AG09319 (cell line): Measurements from ENCODE around the gene GRB14.

Experiments
- DNase-seq: peaks from one replicate; pipeline ENCODE4 v3.0.0-alpha.2; 2010; ENCODE audit warnings: low read depth; ENCODE audit errors: extremely low read depth
- TF ChIP-seq, protein P1 (sequence below): IDR thresholded peaks from 2 replicates; pipeline ENCODE4 v1.5.1; 2011; ENCODE audit warnings: low read depth, mild to moderate bottlenecking, inconsistent platforms, low read length, moderate library complexity

Gene GRB14

GRCh38 chr2:164620873-164621763, at the start of gene GRB14:
GRB14 (minus strand) TSS chr2:164621482; CDS start chr2:164621309, 173 bp downstream.
- no peak for DNase-seq
- TF ChIP-seq, protein P1, sequence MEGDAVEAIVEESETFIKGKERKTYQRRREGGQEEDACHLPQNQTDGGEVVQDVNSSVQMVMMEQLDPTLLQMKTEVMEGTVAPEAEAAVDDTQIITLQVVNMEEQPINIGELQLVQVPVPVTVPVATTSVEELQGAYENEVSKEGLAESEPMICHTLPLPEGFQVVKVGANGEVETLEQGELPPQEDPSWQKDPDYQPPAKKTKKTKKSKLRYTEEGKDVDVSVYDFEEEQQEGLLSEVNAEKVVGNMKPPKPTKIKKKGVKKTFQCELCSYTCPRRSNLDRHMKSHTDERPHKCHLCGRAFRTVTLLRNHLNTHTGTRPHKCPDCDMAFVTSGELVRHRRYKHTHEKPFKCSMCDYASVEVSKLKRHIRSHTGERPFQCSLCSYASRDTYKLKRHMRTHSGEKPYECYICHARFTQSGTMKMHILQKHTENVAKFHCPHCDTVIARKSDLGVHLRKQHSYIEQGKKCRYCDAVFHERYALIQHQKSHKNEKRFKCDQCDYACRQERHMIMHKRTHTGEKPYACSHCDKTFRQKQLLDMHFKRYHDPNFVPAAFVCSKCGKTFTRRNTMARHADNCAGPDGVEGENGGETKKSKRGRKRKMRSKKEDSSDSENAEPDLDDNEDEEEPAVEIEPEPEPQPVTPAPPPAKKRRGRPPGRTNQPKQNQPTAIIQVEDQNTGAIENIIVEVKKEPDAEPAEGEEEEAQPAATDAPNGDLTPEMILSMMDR = no peak

DNA sequence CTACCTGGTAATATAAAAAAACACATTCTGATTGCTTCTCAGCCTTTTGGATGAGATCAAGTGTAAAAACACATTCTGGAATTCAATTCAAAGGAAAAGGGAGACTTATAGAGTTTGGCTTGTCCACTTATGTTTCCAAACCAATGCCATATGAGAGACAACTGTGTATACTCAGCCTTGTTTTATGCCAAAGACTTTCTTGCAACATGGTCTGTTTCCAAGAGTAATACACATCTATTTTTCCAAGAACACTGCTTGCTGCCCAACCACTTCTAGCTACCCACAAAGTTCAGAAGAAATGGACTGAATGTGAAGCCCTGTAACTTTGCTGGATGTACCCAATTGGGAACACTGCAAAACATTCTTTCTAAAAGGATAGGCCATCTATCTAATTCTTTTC, 48.0 kb upstream of the GRB14 start:
- TF ChIP-seq, protein P1 = no peak
- no peak for DNase-seq

DNA sequence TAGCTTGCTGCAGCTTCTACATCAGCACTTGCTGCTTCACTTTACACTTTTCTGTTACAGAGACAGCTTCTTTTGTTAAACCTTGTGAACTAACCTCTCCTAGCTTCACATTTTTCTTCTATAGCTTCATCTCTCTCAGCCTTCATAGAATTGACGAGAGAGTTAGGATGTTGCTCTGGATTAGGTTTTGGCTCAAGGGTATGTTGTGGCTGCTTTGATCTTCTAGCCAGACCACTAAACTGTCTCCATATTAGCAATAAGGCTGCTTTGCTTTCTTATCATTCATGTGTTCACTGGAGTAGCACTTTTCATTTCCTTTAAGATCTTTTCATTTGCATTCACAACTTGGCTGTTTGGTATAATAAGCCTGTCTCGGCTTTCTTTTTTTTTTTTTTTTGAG, 46.3 kb upstream of the GRB14 start:
- no peak for DNase-seq
- TF ChIP-seq, protein P1 = no peak

- DNase-seq = no peak
- TF ChIP-seq, protein P1 = no peak
These were observed 42.8 kb upstream of the GRB14 start for GRCh38 chr2:164664070-164664469.

- TF ChIP-seq, protein P1 = no peak
- no peak for DNase-seq
These were observed 41.8 kb upstream of the GRB14 start for GRCh38 chr2:164662868-164663631.

GRCh38 chr2:164662066-164662465, 40.8 kb upstream of the GRB14 start:
- DNase-seq = peak; percentile 10
- TF ChIP-seq, protein P1 = no peak

- TF ChIP-seq, protein P1 = no peak
- peak; percentile 14 for DNase-seq
These were observed 40.1 kb upstream of the GRB14 start for GRCh38 chr2:164661349-164661748.
